ENCODE results near the gene MSX2.

MSX2 gene

GRCh38 chr5:174777583-174777982, 53.2 kb downstream of the MSX2 start:
- H3K4me3 ChIP-seq (ENCODE audit: extremely low read depth, insufficient read depth, low read length, poor library complexity, severe bottlenecking) = no peak overlapping the region
- no peaks in the 10 kb centered on the region for H3K9me3 ChIP-seq (ENCODE audit: control insufficient read depth, low read length)
- WGBS, 2 experiments (ENCODE audit: insufficient coverage in 2 of 2) = 96 to 100% methylated on average over 2 of the region's 2 CpGs
- no peak overlapping the region for H3K27ac ChIP-seq (ENCODE audit: low read depth, low read length, severe bottlenecking)
- no peaks in the 10 kb centered on the region for H3K4me1 ChIP-seq (ENCODE audit: control insufficient read depth, insufficient read depth, low read length, poor library complexity, severe bottlenecking)
- H3K36me3 ChIP-seq (ENCODE audit: control insufficient read depth, insufficient read depth, low read length) = no peaks in the 10 kb centered on the region

All from mesodermal cell (in vitro differentiated cells).